GM19023 (cell line): ENCODE results near the gene MAP2.
"Not testable (repeated sequence)": the region's sequence is repeated elsewhere in the genome, so short reads cannot be mapped to it uniquely, and the experiment has no call there.

Experiments
- ATAC-seq: cut with Tn5 transposase; IDR thresholded peaks from one replicate; pipeline ENCODE4 v1.9.1; 2021; ENCODE audit warnings: mild to moderate bottlenecking, moderate library complexity; ENCODE audit not compliant: unreplicated experiment

Gene MAP2

GRCh38 chr2:209584472-209584871, 160.6 kb downstream of the MAP2 start:
- ATAC-seq: no peak

GRCh38 chr2:209584915-209585314, 161.1 kb downstream of the MAP2 start:
- no peak for ATAC-seq

DNA sequence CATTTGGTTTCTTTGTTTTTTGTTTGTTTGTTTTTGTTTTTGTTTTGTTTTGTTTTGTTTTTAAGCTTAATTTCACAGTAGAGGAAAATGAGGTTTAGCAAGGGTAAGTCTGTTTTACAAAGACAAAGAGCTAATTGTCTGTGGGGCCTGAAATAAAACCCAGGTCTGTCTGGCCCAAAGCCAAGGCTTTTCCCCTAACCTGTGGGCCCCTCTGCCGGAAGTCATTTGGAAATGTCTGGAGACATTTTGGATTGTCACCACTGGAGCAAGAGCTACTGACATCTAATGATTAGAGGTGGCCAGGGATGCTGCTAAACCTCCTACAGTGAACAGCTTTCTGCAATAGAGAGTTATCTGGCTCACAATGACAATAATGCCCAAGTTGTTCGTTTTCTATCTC, 167.2 kb downstream of the MAP2 start:
- no peak for ATAC-seq

GRCh38 chr2:209592106-209592505, 168.3 kb downstream of the MAP2 start:
- no peak for ATAC-seq

- no peak for ATAC-seq
Observed at GRCh38 chr2:209593930-209594329, 170.1 kb downstream of the MAP2 start.

DNA sequence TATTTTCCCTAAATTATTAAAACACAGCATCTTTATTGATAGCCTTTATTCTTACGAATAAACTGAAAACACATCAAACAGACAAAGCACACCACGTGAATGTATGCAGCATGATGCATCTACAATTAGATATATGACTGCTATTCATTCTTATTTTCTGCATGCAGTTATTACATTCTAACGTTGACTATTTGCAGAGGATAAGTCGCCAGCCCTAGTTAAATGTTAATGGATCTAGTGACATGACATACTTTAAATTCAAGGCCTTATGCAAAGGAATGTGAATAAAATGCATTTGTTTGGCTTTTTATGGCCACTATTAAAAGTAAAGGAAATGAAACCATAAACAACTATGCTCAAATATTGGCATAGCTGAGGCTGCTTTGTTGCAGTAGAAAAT, 172.4 kb downstream of the MAP2 start:
- no peak for ATAC-seq

GRCh38 chr2:209598227-209598626, 174.4 kb downstream of the MAP2 start:
- ATAC-seq: not testable (repeated sequence)

DNA sequence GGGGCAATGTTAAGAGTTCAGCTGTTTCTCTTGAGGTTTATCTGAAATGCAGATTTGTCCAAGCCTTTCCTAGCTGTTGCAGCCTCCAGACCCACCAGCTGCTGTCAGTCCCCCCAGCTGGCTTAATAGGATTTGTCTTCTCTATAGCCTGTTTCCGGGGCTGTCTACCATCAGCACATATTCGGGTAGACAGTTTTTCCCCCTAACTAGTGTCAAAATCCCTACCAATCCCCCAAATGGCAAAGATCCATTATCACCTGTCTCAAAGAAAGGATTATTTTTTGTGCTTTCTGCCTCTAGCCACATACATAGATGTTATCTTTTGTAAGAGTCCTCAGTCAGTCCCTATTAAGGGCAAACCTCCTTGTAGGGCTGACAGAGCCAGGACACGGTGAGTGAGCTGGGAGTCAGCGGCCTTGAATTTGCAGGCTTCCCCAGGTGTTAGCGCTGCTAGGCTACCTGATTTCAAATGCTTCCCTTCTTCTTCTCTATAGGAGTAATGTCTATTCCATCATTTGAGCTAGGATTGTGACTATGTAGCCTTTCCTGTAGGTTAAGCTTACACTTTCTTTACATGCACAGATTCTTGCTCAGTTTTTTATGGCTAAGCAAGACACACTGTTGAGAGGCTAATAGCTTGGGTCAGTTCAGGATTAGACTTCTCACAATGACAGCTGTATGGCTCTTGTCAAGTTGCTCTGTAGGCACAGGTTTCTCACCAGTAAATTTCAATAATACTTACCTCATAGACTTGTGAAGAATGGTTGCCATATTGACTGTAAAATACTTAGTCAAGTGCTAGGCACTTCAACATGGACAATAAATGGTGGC, 176.7 kb downstream of the MAP2 start:
- no peak for ATAC-seq

GRCh38 chr2:209601497-209601896, 177.7 kb downstream of the MAP2 start:
- ATAC-seq: no peak

- no peak for ATAC-seq
Observed at GRCh38 chr2:209602259-209602658, 178.4 kb downstream of the MAP2 start.

DNA sequence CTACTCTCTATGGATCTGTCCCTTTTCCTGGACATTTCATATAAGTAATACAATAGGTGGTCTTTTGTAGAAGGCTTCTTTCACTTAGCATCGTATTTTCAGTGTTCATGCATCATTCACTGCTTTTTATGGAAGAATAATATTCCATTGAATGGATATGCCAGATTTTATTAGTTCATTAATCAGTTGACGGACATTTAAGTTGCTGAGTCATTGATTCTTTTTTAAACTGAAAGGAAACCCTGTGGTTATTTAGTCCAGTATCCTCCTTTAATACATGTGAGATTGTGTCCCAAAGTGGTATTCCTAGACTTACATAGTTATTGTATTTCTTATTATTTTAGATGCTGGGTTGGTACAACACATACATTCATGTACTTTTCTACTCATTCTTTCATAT, 185.7 kb downstream of the MAP2 start:
- no peak for ATAC-seq

GRCh38 chr2:209610631-209611030, 186.8 kb downstream of the MAP2 start:
- no peak for ATAC-seq

- no peak for ATAC-seq
Observed at GRCh38 chr2:209613649-209614305, 189.9 kb downstream of the MAP2 start.

DNA sequence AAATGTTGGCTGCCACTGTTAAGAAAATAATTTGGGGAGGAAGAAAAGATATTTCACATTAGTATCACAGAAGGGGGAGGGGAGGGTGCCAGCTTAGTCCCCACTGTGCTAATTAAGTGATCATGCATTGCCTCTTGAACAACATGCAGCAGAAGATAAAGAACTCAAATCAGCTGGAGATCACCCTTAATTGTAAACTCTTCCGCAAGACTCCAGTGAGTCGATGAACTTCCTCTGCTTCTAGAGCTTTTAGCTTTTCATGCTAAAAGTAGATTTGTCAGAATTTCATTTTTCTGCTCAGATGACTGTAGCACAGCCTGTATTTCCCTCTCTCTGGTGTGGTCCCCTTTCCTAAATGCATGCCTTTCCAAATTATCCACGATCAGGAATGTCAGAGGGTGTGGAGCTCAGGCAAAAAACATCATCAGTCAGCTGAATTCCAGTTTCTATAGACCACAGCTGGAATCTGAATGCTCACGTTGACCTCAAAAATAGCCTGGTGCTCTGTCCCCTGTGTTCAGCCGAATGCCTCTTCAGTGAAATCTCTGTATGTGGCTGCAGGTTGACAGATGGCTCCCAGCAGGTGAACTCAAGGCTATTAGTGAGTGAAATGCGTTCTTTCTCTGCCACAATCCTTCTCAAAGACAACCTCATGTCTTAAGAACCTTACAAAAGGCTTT, 191.0 kb downstream of the MAP2 start:
- no peak for ATAC-seq

- peak; percentile 52 for ATAC-seq
Observed at GRCh38 chr2:209619782-209620181, 195.9 kb downstream of the MAP2 start.

DNA sequence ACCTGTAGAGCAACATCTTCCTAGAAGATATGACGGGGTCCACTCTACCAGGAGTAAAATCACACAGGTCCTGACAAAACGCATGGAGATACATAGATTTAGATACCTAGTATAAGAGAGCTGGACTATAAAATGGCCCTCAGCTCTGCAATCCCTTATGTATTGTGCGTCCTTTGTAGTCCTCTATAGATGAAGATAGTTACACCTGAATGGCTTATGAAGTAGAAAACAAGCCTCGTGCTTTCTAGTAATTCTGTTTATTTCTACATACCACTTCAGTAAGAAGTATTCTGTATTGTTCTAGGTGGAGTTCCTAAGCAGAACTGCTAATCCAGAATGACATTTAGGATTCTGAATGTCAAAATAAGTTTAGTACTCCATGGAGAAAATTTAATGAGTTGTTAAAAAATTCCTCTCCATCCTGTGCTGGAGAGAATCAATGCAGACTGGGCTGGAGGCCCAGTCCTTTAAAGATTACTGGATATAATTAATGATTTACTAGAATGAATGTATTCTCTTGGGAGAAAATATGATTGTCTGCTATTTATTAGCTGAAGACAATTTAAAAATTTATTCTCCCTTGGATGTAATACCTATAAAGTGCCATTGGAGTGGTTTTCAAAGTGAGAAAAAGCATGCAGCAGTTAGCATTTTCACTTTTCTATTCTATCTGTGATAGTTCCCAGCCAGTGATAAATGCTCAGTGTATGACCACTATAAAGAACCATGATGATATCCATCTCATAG, 200.5 kb downstream of the MAP2 start:
- ATAC-seq: no peak

DNA sequence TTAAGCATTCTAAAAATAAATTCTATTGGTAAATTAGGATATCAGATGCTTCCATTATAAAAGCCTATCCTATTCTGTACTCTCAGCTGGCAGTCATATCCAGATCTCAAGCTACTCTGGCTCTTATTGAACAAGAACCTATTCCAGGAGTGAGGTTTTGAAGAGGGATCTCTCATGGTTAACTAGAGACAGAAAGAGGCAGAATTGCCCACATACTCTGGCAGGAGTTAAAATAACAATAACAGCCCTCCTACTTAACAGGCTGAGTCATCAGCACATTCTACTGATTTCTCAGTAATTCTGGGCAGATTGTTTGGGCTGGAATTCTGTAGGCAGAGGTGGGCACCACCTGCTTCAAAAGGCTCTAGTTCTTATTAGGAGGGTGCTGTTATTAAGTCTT, 205.8 kb downstream of the MAP2 start:
- ATAC-seq: no peak

DNA sequence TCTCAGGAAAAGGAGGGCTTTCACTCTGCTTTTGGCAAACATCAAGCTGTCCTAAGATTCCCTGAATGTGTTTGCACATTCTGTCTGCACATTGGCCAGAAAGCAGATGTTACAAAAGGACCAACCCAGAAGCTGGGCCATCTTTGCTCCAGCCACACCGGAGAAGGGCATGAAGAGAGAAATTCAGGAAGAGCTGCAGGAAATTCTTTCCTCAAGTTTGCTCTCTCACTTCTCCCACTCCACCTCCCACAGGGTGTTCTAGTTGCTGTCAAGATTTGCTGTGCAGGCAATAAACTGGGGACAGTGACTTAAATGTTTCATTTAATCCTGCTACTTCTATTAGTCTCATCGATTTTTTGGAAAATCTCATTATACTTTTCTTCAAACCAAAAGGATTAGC, 210.1 kb downstream of the MAP2 start:
- ATAC-seq: no peak

DNA sequence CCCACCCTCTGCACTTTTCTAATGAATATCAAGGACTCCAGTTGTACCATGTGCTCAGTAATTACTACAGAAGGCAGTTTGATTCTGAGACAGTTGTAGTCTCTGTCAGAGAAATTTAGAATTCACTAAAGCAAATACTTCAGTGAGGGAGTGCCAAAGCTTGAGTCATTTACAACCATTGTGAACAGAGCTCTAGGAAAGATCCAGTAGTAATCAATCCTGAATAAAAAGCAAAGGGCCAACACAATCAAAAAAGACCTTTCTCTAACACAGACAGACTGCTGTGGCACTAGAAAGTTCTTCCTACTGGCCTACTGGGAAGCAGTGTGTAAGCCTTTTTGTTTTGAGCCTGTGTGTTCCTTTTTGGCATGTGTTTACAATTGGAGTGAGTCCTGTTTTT, 212.2 kb downstream of the MAP2 start:
- ATAC-seq: no peak

DNA sequence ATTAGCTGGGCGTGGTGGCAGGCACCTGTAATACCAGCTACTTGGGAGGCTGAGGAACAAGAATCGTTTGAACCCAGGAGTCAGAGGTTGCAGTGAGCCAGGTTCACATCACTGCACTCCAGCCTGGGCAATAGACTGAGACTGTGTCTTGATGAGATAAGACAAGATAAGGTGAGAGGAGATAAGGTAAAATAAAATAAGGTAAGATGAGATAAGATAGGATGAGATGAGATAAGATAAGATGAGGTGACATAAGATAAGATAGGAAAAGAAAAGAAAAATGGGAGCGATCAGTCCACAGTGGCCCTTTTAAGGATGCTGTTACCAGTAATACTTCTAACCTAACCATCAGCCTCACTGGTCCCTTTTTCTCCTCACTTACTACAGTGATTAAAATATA, 213.4 kb downstream of the MAP2 start:
- ATAC-seq: no peak

GRCh38 chr2:209638346-209638745, 214.5 kb downstream of the MAP2 start:
- ATAC-seq: no peak
